ENCODE results near the gene DONSON. TPM values are rescaled to one million over a fixed set of nuclear protein-coding genes. Genes with fewer than 3 reads are reported as not detected.
"Not testable (repeated sequence)": the region's sequence is repeated elsewhere in the genome, so short reads cannot be mapped to it uniquely, and the experiment has no call there.

Gene DONSON
- total and polyA plus RNA-seq, 2 donors, result 18.3 to 37.6 TPM

DNA sequence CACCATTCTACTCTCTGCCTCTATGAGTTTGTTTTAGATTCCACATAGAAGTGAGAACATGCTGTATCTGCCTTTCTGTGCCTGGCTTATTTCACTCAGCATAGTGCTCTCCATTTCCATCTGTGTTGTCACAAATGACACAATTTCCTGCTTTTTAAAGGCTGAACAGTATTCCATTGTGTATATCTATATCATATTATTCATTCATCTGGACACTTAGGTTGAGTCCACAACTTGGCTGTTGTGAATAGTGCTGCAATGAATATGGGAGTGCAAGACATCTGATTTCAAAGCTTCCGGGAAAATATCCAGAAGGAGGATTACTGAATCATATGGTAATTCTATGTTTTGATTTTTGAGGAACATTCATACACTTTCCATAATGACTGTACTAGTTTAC, 20.1 kb upstream of the DONSON start:
- Histone ChIP-seq H3K36me3 (ENCODE audit: control insufficient read depth in 2 of 2, insufficient read depth in 2 of 2, low read length in 1 of 2) (peaks cover 15 to 46% of the 10 kb centered on the region in 2 donors), H3K27ac (ENCODE audit: low read depth in 1 of 2, low read length in 1 of 2) (no peak overlapping the region), H3K27me3 (ENCODE audit: control insufficient read depth in 2 of 2, insufficient read depth in 1 of 2, low read length in 1 of 2) (no peaks in the 10 kb centered on the region), H3K4me1 (ENCODE audit: control insufficient read depth in 2 of 2, insufficient read depth in 2 of 2, low read length in 2 of 2) (no peaks in the 10 kb centered on the region), H3K9me3 (ENCODE audit: control insufficient read depth in 2 of 2, insufficient read depth in 1 of 2, low read length in 1 of 2) (no peaks in the 10 kb centered on the region), H3K4me3 (ENCODE audit: low read length in 2 of 2) (no peak overlapping the region)
- 97% methylated on average over 1 of the region's 1 CpG for WGBS
- no peak for DNase-seq (ENCODE audit: low read depth in 6 of 9, low spot score in 9 of 9)

- Histone ChIP-seq H3K9me3 (ENCODE audit: control insufficient read depth in 2 of 2, insufficient read depth in 1 of 2, low read length in 1 of 2) (no peaks in the 10 kb centered on the region), H3K4me1 (ENCODE audit: control insufficient read depth in 2 of 2, insufficient read depth in 2 of 2, low read length in 2 of 2) (no peaks in the 10 kb centered on the region), H3K27ac (ENCODE audit: low read depth in 1 of 2, low read length in 1 of 2) (no peak overlapping the region), H3K36me3 (ENCODE audit: control insufficient read depth in 2 of 2, insufficient read depth in 2 of 2, low read length in 1 of 2) (peaks cover 20 to 43% of the 10 kb centered on the region in 2 donors), H3K4me3 (ENCODE audit: low read length in 2 of 2) (no peak overlapping the region), H3K27me3 (ENCODE audit: control insufficient read depth in 2 of 2, insufficient read depth in 1 of 2, low read length in 1 of 2) (no peaks in the 10 kb centered on the region)
- WGBS, result 98% methylated on average over 1 of the region's 1 CpG
- no peak for DNase-seq (ENCODE audit: low read depth in 6 of 9, low spot score in 9 of 9)
Measured at GRCh38 chr21:33598051-33598450, 9.6 kb upstream of the DONSON start.

DNA sequence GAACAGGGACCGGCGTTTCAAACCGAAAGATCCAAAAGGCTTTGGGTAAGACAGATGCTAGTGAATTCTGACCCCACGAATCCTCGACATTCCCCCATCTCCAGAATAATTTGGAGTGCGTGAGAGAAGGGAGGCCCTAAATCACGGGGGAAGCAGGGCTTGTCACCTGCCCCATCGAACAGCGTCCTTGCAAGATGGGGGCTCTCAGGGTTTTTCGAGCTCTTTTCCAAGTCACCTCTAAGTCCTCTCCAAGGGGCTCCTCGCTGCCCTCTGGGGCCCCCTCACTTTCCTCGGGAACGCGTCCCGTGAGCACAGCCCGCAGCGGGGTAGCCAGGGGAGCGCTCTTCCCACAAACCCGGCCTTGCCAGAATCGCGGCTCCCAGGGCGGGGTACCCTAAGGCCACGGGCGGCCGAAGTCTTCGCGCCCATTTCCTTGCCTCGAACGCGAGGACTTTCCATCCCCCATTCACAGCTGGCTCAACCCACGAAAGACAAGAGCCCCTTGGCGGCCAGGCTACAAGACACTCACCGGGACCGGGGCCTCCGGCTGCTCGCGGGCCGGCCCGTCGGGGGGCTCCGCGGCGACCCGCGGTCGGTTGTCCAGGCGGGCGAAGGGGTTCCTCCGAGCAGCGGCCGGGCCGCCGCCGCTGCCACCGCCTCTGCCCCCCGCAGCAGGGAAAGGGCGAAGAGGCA, 546 bp downstream of the DONSON start:
- peaks cover 3 to 4% of the 10 kb centered on the region in 2 donors for H3K36me3 ChIP-seq (ENCODE audit: control insufficient read depth in 2 of 2, insufficient read depth in 2 of 2, low read length in 1 of 2)
- H3K27me3 ChIP-seq (ENCODE audit: control insufficient read depth in 2 of 2, insufficient read depth in 1 of 2, low read length in 1 of 2), result peaks cover 0 to 2% of the 10 kb centered on the region in 2 donors
- H3K9me3 ChIP-seq (ENCODE audit: control insufficient read depth in 2 of 2, insufficient read depth in 1 of 2, low read length in 1 of 2), result no peaks in the 10 kb centered on the region
- H3K4me1 ChIP-seq (ENCODE audit: control insufficient read depth in 2 of 2, insufficient read depth in 2 of 2, low read length in 2 of 2), result peaks cover 7 to 12% of the 10 kb centered on the region in 2 donors
- peak in 3 of 9 donors; percentile 24 to 30 (median 25) for DNase-seq (ENCODE audit: low read depth in 6 of 9, low spot score in 9 of 9)
- H3K27ac ChIP-seq (ENCODE audit: low read depth in 1 of 2, low read length in 1 of 2), result peak overlapping the region in 1 of 2 donors; percentile 61
- peak overlapping the region; percentile 83 to 97 for H3K4me3 ChIP-seq (ENCODE audit: low read length in 2 of 2)
- 2% methylated on average over 57 of the region's 57 CpGs for WGBS

DNA sequence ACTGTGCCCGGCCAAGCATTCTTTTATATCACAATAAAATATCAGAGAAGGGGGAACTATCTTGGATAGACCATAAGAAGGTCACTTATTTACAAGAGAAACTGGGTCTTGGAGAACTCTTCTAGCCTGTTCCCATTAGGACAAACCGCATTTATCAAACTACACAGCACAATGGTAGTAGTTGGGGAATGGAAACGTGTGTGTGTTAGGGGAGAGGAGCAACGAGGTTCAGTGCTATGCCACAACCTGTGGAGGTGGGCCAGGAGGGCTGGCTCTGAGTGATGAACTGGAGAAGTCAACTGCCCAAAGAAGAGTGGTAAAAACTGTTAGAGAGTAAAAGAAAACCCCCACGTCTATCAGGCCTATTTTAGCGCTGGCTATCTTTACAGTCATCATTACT, 1.6 kb downstream of the DONSON start:
- WGBS, result 90% methylated on average over 6 of the region's 6 CpGs

GRCh38 chr21:33584455-33584854, 4.0 kb downstream of the DONSON start:
- WGBS, result 98% methylated on average over 3 of the region's 3 CpGs

More for the DNA sequence above, 1.6 kb downstream of the DONSON start:
- Histone ChIP-seq H3K4me3 (ENCODE audit: low read length in 2 of 2) (no peak overlapping the region), H3K9me3 (ENCODE audit: control insufficient read depth in 2 of 2, insufficient read depth in 1 of 2, low read length in 1 of 2) (no peaks in the 10 kb centered on the region), H3K4me1 (ENCODE audit: control insufficient read depth in 2 of 2, insufficient read depth in 2 of 2, low read length in 2 of 2) (peaks cover 7 to 12% of the 10 kb centered on the region in 2 donors), H3K36me3 (ENCODE audit: control insufficient read depth in 2 of 2, insufficient read depth in 2 of 2, low read length in 1 of 2) (peaks cover 4 to 6% of the 10 kb centered on the region in 2 donors), H3K27me3 (ENCODE audit: control insufficient read depth in 2 of 2, insufficient read depth in 1 of 2, low read length in 1 of 2) (peaks cover 0 to 2% of the 10 kb centered on the region in 2 donors), H3K27ac (ENCODE audit: low read depth in 1 of 2, low read length in 1 of 2) (no peak overlapping the region)
- DNase-seq (ENCODE audit: low read depth in 6 of 9, low spot score in 9 of 9), result no peak

DNA sequence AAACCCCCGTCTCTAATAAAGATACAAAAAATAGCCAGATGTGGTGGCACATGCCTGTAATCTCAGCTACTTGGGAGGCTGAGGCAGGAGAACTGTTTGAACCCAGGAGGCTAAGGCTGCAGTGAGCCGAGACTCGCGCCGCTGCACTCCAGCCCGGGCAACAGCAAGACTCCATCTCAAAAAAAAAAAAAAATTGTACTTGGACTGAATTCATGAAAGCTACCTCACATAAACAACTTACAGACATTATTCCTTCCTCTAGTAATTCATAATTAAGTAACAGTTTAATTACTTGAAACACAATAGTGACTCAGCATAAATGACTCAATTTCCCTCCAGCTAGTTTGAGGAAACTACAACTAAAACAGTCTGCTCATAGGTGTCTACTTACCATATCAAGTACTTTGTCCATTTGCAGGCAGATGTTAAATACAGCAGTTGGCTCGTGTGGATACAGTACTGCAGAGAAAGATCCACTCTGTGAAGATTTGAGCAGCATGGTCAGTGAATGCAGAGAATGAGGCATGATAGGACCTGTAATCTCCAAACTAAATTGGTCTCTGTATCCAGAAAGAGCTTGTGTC, 9.4 kb downstream of the DONSON start:
- DNase-seq (ENCODE audit: low read depth in 6 of 9, low spot score in 9 of 9), result no peak
- Histone ChIP-seq H3K9me3 (ENCODE audit: control insufficient read depth in 2 of 2, insufficient read depth in 1 of 2, low read length in 1 of 2) (no peaks in the 10 kb centered on the region), H3K4me3 (ENCODE audit: low read length in 2 of 2) (no peak overlapping the region), H3K27me3 (ENCODE audit: control insufficient read depth in 2 of 2, insufficient read depth in 1 of 2, low read length in 1 of 2) (no peaks in the 10 kb centered on the region), H3K27ac (ENCODE audit: low read depth in 1 of 2, low read length in 1 of 2) (peak overlapping the region in 1 of 2 donors; percentile 15), H3K36me3 (ENCODE audit: control insufficient read depth in 2 of 2, insufficient read depth in 2 of 2, low read length in 1 of 2) (peaks cover 16 to 46% of the 10 kb centered on the region in 2 donors), H3K4me1 (ENCODE audit: control insufficient read depth in 2 of 2, insufficient read depth in 2 of 2, low read length in 2 of 2) (no peaks in the 10 kb centered on the region)
- WGBS, result 97% methylated on average over 7 of the region's 7 CpGs

More at GRCh38 chr21:33584455-33584854, 4.0 kb downstream of the DONSON start:
- H3K27me3 ChIP-seq (ENCODE audit: control insufficient read depth in 2 of 2, insufficient read depth in 1 of 2, low read length in 1 of 2), result peaks cover 0 to 2% of the 10 kb centered on the region in 2 donors
- H3K27ac ChIP-seq (ENCODE audit: low read depth in 1 of 2, low read length in 1 of 2), result no peak overlapping the region
- no peaks in the 10 kb centered on the region for H3K9me3 ChIP-seq (ENCODE audit: control insufficient read depth in 2 of 2, insufficient read depth in 1 of 2, low read length in 1 of 2)
- peaks cover 8 to 10% of the 10 kb centered on the region in 2 donors for H3K36me3 ChIP-seq (ENCODE audit: control insufficient read depth in 2 of 2, insufficient read depth in 2 of 2, low read length in 1 of 2)
- H3K4me3 ChIP-seq (ENCODE audit: low read length in 2 of 2), result no peak overlapping the region
- DNase-seq (ENCODE audit: low read depth in 6 of 9, low spot score in 9 of 9), result no peak
- peaks cover 7 to 12% of the 10 kb centered on the region in 2 donors for H3K4me1 ChIP-seq (ENCODE audit: control insufficient read depth in 2 of 2, insufficient read depth in 2 of 2, low read length in 2 of 2)

GRCh38 chr21:33578214-33578613, 10.3 kb downstream of the DONSON start:
- no peak overlapping the region for H3K27ac ChIP-seq (ENCODE audit: low read depth in 1 of 2, low read length in 1 of 2)
- H3K27me3 ChIP-seq (ENCODE audit: control insufficient read depth in 2 of 2, insufficient read depth in 1 of 2, low read length in 1 of 2), result no peaks in the 10 kb centered on the region
- peaks cover 16 to 52% of the 10 kb centered on the region in 2 donors for H3K36me3 ChIP-seq (ENCODE audit: control insufficient read depth in 2 of 2, insufficient read depth in 2 of 2, low read length in 1 of 2)
- DNase-seq (ENCODE audit: low read depth in 6 of 9, low spot score in 9 of 9), result no peak
- no peaks in the 10 kb centered on the region for H3K9me3 ChIP-seq (ENCODE audit: control insufficient read depth in 2 of 2, insufficient read depth in 1 of 2, low read length in 1 of 2)
- H3K4me1 ChIP-seq (ENCODE audit: control insufficient read depth in 2 of 2, insufficient read depth in 2 of 2, low read length in 2 of 2), result no peaks in the 10 kb centered on the region
- no peak overlapping the region for H3K4me3 ChIP-seq (ENCODE audit: low read length in 2 of 2)
- 98% methylated on average over 2 of the region's 2 CpGs for WGBS

DNA sequence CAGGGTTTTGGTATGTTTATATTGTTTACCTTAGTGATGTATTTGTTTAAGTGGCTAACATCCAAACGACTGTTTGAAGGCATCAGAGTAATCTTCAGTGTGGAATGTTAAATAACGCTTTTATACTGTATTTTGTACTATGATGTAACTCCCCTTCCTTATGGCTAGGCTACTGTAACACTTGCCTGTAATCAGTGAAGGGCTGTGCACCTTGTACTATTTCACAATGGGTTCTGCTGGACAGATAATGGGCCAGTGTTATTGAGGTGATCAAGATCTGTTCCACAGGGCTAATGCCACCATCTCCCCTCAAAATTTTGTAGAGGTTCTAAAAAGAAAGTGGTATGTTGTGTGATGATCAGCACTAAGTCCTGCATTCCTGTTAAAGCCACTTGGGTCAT, 11.7 kb downstream of the DONSON start:
- not testable (repeated sequence) for H3K4me1 ChIP-seq (ENCODE audit: control insufficient read depth in 2 of 2, insufficient read depth in 2 of 2, low read length in 2 of 2); H3K27ac ChIP-seq (ENCODE audit: low read depth in 1 of 2, low read length in 1 of 2); H3K9me3 ChIP-seq (ENCODE audit: control insufficient read depth in 2 of 2, insufficient read depth in 1 of 2, low read length in 1 of 2); DNase-seq (ENCODE audit: low read depth in 6 of 9, low spot score in 9 of 9); H3K4me3 ChIP-seq (ENCODE audit: low read length in 2 of 2); H3K27me3 ChIP-seq (ENCODE audit: control insufficient read depth in 2 of 2, insufficient read depth in 1 of 2, low read length in 1 of 2)
- H3K36me3 ChIP-seq (ENCODE audit: control insufficient read depth in 2 of 2, insufficient read depth in 2 of 2, low read length in 1 of 2), result peaks cover 12 to 60% of the 10 kb centered on the region in 2 donors
- WGBS, result 96% methylated on average over 2 of the region's 2 CpGs

DNA sequence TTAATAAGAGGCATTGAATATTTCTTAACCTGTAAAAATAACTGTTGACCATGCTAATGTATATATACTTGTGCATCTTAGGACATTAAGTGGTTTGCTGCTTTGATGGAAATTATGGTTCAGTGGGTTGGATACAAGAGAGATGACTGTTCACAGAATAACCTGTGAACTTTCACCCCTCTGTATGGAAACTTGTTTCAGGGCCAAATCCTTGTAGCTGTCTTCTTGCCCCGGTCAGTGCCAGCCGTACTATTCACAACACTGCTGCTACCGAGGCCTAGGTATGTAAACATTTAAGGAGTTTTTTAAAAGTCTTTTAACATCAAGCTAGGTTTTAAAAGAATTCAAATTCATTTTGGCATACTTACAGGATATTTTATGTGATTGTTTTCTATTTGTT, 16.1 kb downstream of the DONSON start:
- H3K4me3 ChIP-seq (ENCODE audit: low read length in 2 of 2), result no peak overlapping the region
- no peak overlapping the region for H3K27ac ChIP-seq (ENCODE audit: low read depth in 1 of 2, low read length in 1 of 2)
- H3K36me3 ChIP-seq (ENCODE audit: control insufficient read depth in 2 of 2, insufficient read depth in 2 of 2, low read length in 1 of 2), result peaks cover 24 to 77% of the 10 kb centered on the region in 2 donors
- H3K4me1 ChIP-seq (ENCODE audit: control insufficient read depth in 2 of 2, insufficient read depth in 2 of 2, low read length in 2 of 2), result no peaks in the 10 kb centered on the region
- WGBS, result 93% methylated on average over 3 of the region's 3 CpGs
- no peaks in the 10 kb centered on the region for H3K9me3 ChIP-seq (ENCODE audit: control insufficient read depth in 2 of 2, insufficient read depth in 1 of 2, low read length in 1 of 2)
- DNase-seq (ENCODE audit: low read depth in 6 of 9, low spot score in 9 of 9), result no peak
- no peaks in the 10 kb centered on the region for H3K27me3 ChIP-seq (ENCODE audit: control insufficient read depth in 2 of 2, insufficient read depth in 1 of 2, low read length in 1 of 2)
